ENCODE data around the gene RPP38. TPM values are rescaled to one million over a fixed set of nuclear protein-coding genes. Genes with fewer than 3 reads are reported as not detected.

Gene RPP38
- total RNA-seq, 1 donor from 2014 or later = 16.9 TPM

- no peak for TF ChIP-seq CTCF (IDR thresholded peaks at IDR 0.05)
- intact Hi-C loops (cut with DNase I) = no loop called here
- no peak for ATAC-seq
- H3K36me3 ChIP-seq = no peaks in the 10 kb centered on the region
- DNase-seq = no peak
- no peak overlapping the region for H3K27ac ChIP-seq
- no peaks in the 10 kb centered on the region for H3K4me1 ChIP-seq
- H3K27me3 ChIP-seq (ENCODE audit: low read depth) = no peaks in the 10 kb centered on the region
- no peak overlapping the region for H3K4me3 ChIP-seq
- no peaks in the 10 kb centered on the region for H3K9me3 ChIP-seq
Observed at GRCh38 chr10:15059914-15060313, 37.2 kb upstream of the RPP38 start.

- Histone ChIP-seq H3K4me3 (no peak overlapping the region), H3K27ac (no peak overlapping the region), H3K36me3 (no peaks in the 10 kb centered on the region), H3K27me3 (ENCODE audit: low read depth) (no peaks in the 10 kb centered on the region), H3K9me3 (no peaks in the 10 kb centered on the region), H3K4me1 (no peaks in the 10 kb centered on the region)
- intact Hi-C loops (cut with DNase I) = no loop called here
- DNase-seq = no peak
- ATAC-seq = no peak
- TF ChIP-seq CTCF (IDR thresholded peaks at IDR 0.05) = no peak
Observed at GRCh38 chr10:15060638-15061037, 36.5 kb upstream of the RPP38 start.

GRCh38 chr10:15067154-15067553 lies 30.0 kb upstream of the RPP38 start:
- H3K4me3 ChIP-seq = no peak overlapping the region
- intact Hi-C loops (cut with DNase I) = no loop called here
- no peaks in the 10 kb centered on the region for H3K9me3 ChIP-seq
- H3K36me3 ChIP-seq = no peaks in the 10 kb centered on the region
- H3K4me1 ChIP-seq = no peaks in the 10 kb centered on the region
- DNase-seq (no peak), ATAC-seq (no peak)
- H3K27me3 ChIP-seq (ENCODE audit: low read depth) = no peaks in the 10 kb centered on the region
- no peak overlapping the region for H3K27ac ChIP-seq
- TF ChIP-seq CTCF (IDR thresholded peaks at IDR 0.05) = no peak

GRCh38 chr10:15068802-15069201 lies 28.4 kb upstream of the RPP38 start:
- Histone ChIP-seq H3K9me3 (no peaks in the 10 kb centered on the region), H3K36me3 (no peaks in the 10 kb centered on the region), H3K27me3 (ENCODE audit: low read depth) (no peaks in the 10 kb centered on the region), H3K4me3 (no peak overlapping the region), H3K4me1 (no peaks in the 10 kb centered on the region), H3K27ac (no peak overlapping the region)
- no peak for DNase-seq
- no peak for ATAC-seq
- TF ChIP-seq CTCF (IDR thresholded peaks at IDR 0.05) = no peak
- intact Hi-C loops (cut with DNase I) = no loop called here

GRCh38 chr10:15069230-15069629 lies 27.9 kb upstream of the RPP38 start:
- Histone ChIP-seq H3K27ac (no peak overlapping the region), H3K4me3 (no peak overlapping the region), H3K4me1 (no peaks in the 10 kb centered on the region), H3K9me3 (no peaks in the 10 kb centered on the region), H3K27me3 (ENCODE audit: low read depth) (no peaks in the 10 kb centered on the region), H3K36me3 (no peaks in the 10 kb centered on the region)
- DNase-seq (no peak), ATAC-seq (no peak)
- no peak for TF ChIP-seq CTCF (IDR thresholded peaks at IDR 0.05)
- intact Hi-C loops (cut with DNase I) = no loop called here

GRCh38 chr10:15072358-15072757 lies 24.8 kb upstream of the RPP38 start:
- no peak for TF ChIP-seq CTCF (IDR thresholded peaks at IDR 0.05)

More at GRCh38 chr10:15072358-15072757, 24.8 kb upstream of the RPP38 start:
- no peak overlapping the region for H3K27ac ChIP-seq
- H3K9me3 ChIP-seq = no peaks in the 10 kb centered on the region
- no peaks in the 10 kb centered on the region for H3K4me1 ChIP-seq
- intact Hi-C loops (cut with DNase I) = no loop called here
- no peaks in the 10 kb centered on the region for H3K36me3 ChIP-seq
- ATAC-seq (no peak), DNase-seq (no peak)
- H3K27me3 ChIP-seq (ENCODE audit: low read depth) = no peaks in the 10 kb centered on the region
- H3K4me3 ChIP-seq = no peak overlapping the region

Data from lower lobe of right lung (tissue), 2 donors.